PC-9 (cell line): ENCODE measurements around the gene SLC30A7. TPM values are rescaled to one million over a fixed set of nuclear protein-coding genes. Genes with fewer than 3 reads are reported as not detected.

ENCODE experiments used
- BruUV-seq: library from RNA; stranded (reverse); fragments of 400-500 nt; replicated peaks from 2 replicates; lab custom pipeline; 2021; lab: Mats Ljungman, UMichigan
- CTCF ChIA-PET: fragments of 300-600 bp; sonication (Branson Sonifier 250); formaldehyde crosslinking; loops from one replicate; lab custom pipeline; 2022; ENCODE audit warnings: antibody characterized with exemption; lab: Charles Lee
- POLR2A ChIA-PET: fragments of 300-600 bp; sonication (Branson Sonifier 250); formaldehyde crosslinking; loops from one replicate; lab custom pipeline; 2022; ENCODE audit warnings: antibody characterized with exemption; ENCODE audit not compliant: unreplicated experiment; lab: Charles Lee
- DNase-seq, 2 experiments: peaks; one replicate each; pipeline versions ENCODE4 v3.0.0 to v3.0.0-alpha.2; 2015 to 2022; ENCODE audit warnings: mixed read lengths in 1 of 2
- H2AFZ ChIP-seq: fragments of 200-600 bp; sonication (generic); 2 replicates; pipeline ENCODE4 v1.8.1; 2017; ENCODE audit warnings: antibody characterized with exemption
- H3F3A ChIP-seq: fragments of 200-600 bp; sonication (generic); 2 replicates; pipeline ENCODE4 v1.8.1; 2017; ENCODE audit warnings: antibody characterized with exemption, mild to moderate bottlenecking, low read depth; ENCODE audit not compliant: insufficient read depth
- H3K27ac ChIP-seq: fragments of 200-600 bp; sonication (generic); 2 replicates; pipeline ENCODE4 v1.6.1; 2016; ENCODE audit warnings: mixed run types
- H3K27me3 ChIP-seq: fragments of 200-600 bp; sonication (generic); 2 replicates; pipeline ENCODE4 v1.6.1; 2016; ENCODE audit warnings: low read depth, mixed run types; ENCODE audit not compliant: insufficient read depth
- H3K36me3 ChIP-seq: fragments of 200-600 bp; sonication (generic); 2 replicates; pipeline ENCODE4 v1.6.1; 2016; ENCODE audit warnings: low read depth, mixed run types
- H3K4me1 ChIP-seq: fragments of 200-600 bp; sonication (generic); replicated peaks from 2 replicates; pipeline ENCODE4 v1.6.1; 2016; ENCODE audit warnings: mixed run types; ENCODE audit not compliant: insufficient read depth
- H3K4me2 ChIP-seq: fragments of 200-600 bp; sonication (generic); 2 replicates; pipeline ENCODE4 v1.6.1; 2017; ENCODE audit warnings: mixed run types
- H3K4me3 ChIP-seq: fragments of 200-600 bp; sonication (generic); 2 replicates; pipeline ENCODE4 v1.6.1; 2016; ENCODE audit warnings: mixed run types
- H3K79me2 ChIP-seq: fragments of 200-600 bp; sonication (generic); 2 replicates; pipeline ENCODE4 v1.6.1; 2017; ENCODE audit warnings: low read depth, mixed run types
- H3K9me2 ChIP-seq: fragments of 200-600 bp; sonication (generic); 2 replicates; pipeline ENCODE4 v1.8.1; 2017; ENCODE audit warnings: mild to moderate bottlenecking; ENCODE audit not compliant: insufficient read depth
- H3K9me3 ChIP-seq: fragments of 200-600 bp; sonication (generic); 2 replicates; pipeline ENCODE4 v1.8.1; 2016; ENCODE audit warnings: low read depth; ENCODE audit not compliant: insufficient read depth
- H4K20me1 ChIP-seq: fragments of 200-600 bp; sonication (generic); 2 replicates; pipeline ENCODE4 v1.8.1; 2017; ENCODE audit not compliant: insufficient read depth
- CTCF ChIP-seq: fragments of 200-600 bp; sonication (generic); conservative IDR thresholded peaks from 2 replicates; pipeline ENCODE4 v1.6.1; 2017; ENCODE audit warnings: mixed run types, antibody characterized with exemption, mild to moderate bottlenecking, moderate library complexity
- EZH2 ChIP-seq: fragments of 200-600 bp; sonication (generic); IDR thresholded peaks from 2 replicates; pipeline ENCODE4 v1.8.0; 2017; ENCODE audit warnings: antibody characterized with exemption, low read depth
- intact Hi-C: fragments of 100-400 bp; cut with micrococcal nuclease; formaldehyde crosslinking; loops from one replicate; pipeline ENCODE4 v1.10.0; 2022; ENCODE audit not compliant: unreplicated experiment
- total RNA-seq: library from RNA; stranded (reverse); gene quantifications from 2 replicates; pipeline ENCODE4 v1.2.3, GENCODE V29; 2021

SLC30A7 gene
- total RNA-seq, 1 experiment from 2014 or later, result 27.4 TPM

GRCh38 chr1:101017448-101017847 is 121.6 kb downstream of the SLC30A7 start:
- ChIA-PET POLR2A (no interaction called here), CTCF (no interaction called here)
- no peak overlapping the region for H3K4me3 ChIP-seq
- H2AFZ ChIP-seq, result no peak overlapping the region
- no peak for TF ChIP-seq CTCF
- no peak for TF ChIP-seq EZH2
- H4K20me1 ChIP-seq, result no peaks in the 10 kb centered on the region
- intact Hi-C loops, result no loop called here
- H3F3A ChIP-seq, result no peaks in the 10 kb centered on the region; the same call in 1 of the 2 replicates
- BruUV-seq, result no TSS peak
- H3K9me2 ChIP-seq, result 0 out of 2 replicates have a peak, but pooled peaks cover 3% of the 10 kb centered on the region
- H3K4me1 ChIP-seq, result no peaks in the 10 kb centered on the region
- H3K27me3 ChIP-seq, result no peaks in the 10 kb centered on the region
- no peaks in the 10 kb centered on the region for H3K9me3 ChIP-seq
- no peaks in the 10 kb centered on the region for H3K79me2 ChIP-seq
- no peak overlapping the region for H3K4me2 ChIP-seq
- H3K27ac ChIP-seq, result no peak overlapping the region
- DNase-seq, result no peak
- peaks cover 28% of the 10 kb centered on the region for H3K36me3 ChIP-seq

GRCh38 chr1:101022294-101022693 is 126.4 kb downstream of the SLC30A7 start:
- no peak for DNase-seq
- H3K27ac ChIP-seq, result no peak overlapping the region
- ChIA-PET CTCF (interaction anchor here (0.6 kb wide), 1 partner anchor 213 kb away, joined by 8 read pairs; no protein-coding TSS in a partner anchor), POLR2A (interaction anchor here (0.7 kb wide), 1 partner anchor 357 kb away, joined by 3 read pairs; no protein-coding TSS in a partner anchor)
- H4K20me1 ChIP-seq, result no peaks in the 10 kb centered on the region
- no peaks in the 10 kb centered on the region for H3K27me3 ChIP-seq
- no peak for TF ChIP-seq CTCF
- no peak for TF ChIP-seq EZH2
- H3K4me3 ChIP-seq, result no peak overlapping the region
- H3K36me3 ChIP-seq, result peaks cover 17% of the 10 kb centered on the region
- H3K9me2 ChIP-seq, result no peaks in the 10 kb centered on the region
- peaks cover 31% of the 10 kb centered on the region for H3K79me2 ChIP-seq
- intact Hi-C loops, result loop anchor here (10.0 kb wide), 1 partner anchor 123 kb away; no protein-coding TSS in a partner anchor
- no peak overlapping the region for H3K4me2 ChIP-seq
- BruUV-seq, result no TSS peak
- no peaks in the 10 kb centered on the region for H3K9me3 ChIP-seq
- no peaks in the 10 kb centered on the region; the same call in 1 of the 2 replicates for H3F3A ChIP-seq
- H2AFZ ChIP-seq, result no peak overlapping the region
- H3K4me1 ChIP-seq, result peaks cover 18% of the 10 kb centered on the region

GRCh38 chr1:101025283-101025656 is 129.4 kb downstream of the SLC30A7 start:
- Histone ChIP-seq H3K4me2 (peak overlapping the region; percentile 91), H3K9me2 (no peaks in the 10 kb centered on the region), H3K79me2 (peaks cover 41% of the 10 kb centered on the region), H3K9me3 (no peaks in the 10 kb centered on the region), H4K20me1 (peaks cover 3% of the 10 kb centered on the region; the same call in 1 of the 2 replicates), H3K4me1 (peaks cover 18% of the 10 kb centered on the region), H2AFZ (peak overlapping the region; percentile 94), H3K27me3 (no peaks in the 10 kb centered on the region), H3K36me3 (peaks cover 22% of the 10 kb centered on the region), H3K27ac (peak overlapping the region; percentile 77), H3K4me3 (peak overlapping the region; percentile 75), H3F3A (no peaks in the 10 kb centered on the region)
- TF ChIP-seq CTCF (no peak), EZH2 (no peak)
- CTCF ChIA-PET, result no interaction called here
- BruUV-seq, result TSS peak; percentile 79
- POLR2A ChIA-PET, result no interaction called here
- DNase-seq, result no peak
- intact Hi-C loops, result loop anchor here (1.0 to 10.0 kb wide), 2 partner anchors 120 to 263 kb away; no protein-coding TSS in a partner anchor
